CMK (cell line): ENCODE data around the gene MRPL48.

Experiments used
- DNase-seq: peaks from one replicate; pipeline ENCODE4 v3.0.0-alpha.2; 2010; ENCODE audit warnings: low read depth

Gene MRPL48

GRCh38 chr11:73893041-73893440 is 105.4 kb downstream of the MRPL48 start:
- no peak for DNase-seq

GRCh38 chr11:73894725-73895335 is 107.2 kb downstream of the MRPL48 start:
- no peak for DNase-seq

- no peak for DNase-seq
Observed at GRCh38 chr11:73902303-73902702, 114.6 kb downstream of the MRPL48 start.

GRCh38 chr11:73907191-73907590 is 119.5 kb downstream of the MRPL48 start:
- DNase-seq: no peak

- no peak for DNase-seq
Observed at GRCh38 chr11:73912026-73912425, 124.4 kb downstream of the MRPL48 start.

- DNase-seq: no peak
Observed at GRCh38 chr11:73913472-73913871, 125.8 kb downstream of the MRPL48 start.

GRCh38 chr11:73914284-73914683 is 126.6 kb downstream of the MRPL48 start:
- no peak for DNase-seq
